HG03439 (cell line): Measurements from ENCODE around the gene VWA5B2.

Source experiments
- ATAC-seq: cut with Tn5 transposase; IDR thresholded peaks from one replicate; pipeline ENCODE4 v1.9.1; 2021; ENCODE audit warnings: mild to moderate bottlenecking, moderate library complexity; ENCODE audit not compliant: unreplicated experiment

Gene VWA5B2

GRCh38 chr3:184229394-184230080 is at the start of gene VWA5B2:
Gene VWA5B2 (plus strand): TSS chr3:184229585. CDS start chr3:184230529, 944 bp downstream.
- peak; percentile 50 for ATAC-seq

- no peak for ATAC-seq
Measured at GRCh38 chr3:184180165-184180564, 49.2 kb upstream of the VWA5B2 start.

DNA sequence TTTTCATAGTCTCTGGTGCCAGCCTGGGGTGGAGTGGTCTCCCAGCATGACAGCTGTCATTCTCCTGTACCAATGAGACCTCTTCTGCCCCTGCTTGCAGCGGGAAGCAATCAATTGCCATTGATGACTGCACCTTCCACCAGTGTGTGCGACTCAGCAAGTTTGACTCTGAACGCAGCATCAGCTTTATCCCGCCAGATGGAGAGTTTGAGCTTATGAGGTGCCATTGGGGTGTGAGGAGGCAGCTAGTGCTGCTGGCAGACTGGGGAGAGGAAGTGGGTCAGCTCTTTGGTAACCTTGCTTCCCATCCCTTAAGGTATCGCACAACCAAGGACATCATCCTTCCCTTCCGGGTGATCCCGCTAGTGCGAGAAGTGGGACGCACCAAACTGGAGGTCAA is 47.8 kb upstream of the VWA5B2 start:
- no peak for ATAC-seq

GRCh38 chr3:184183679-184184078 is 45.7 kb upstream of the VWA5B2 start:
- ATAC-seq, result no peak

DNA sequence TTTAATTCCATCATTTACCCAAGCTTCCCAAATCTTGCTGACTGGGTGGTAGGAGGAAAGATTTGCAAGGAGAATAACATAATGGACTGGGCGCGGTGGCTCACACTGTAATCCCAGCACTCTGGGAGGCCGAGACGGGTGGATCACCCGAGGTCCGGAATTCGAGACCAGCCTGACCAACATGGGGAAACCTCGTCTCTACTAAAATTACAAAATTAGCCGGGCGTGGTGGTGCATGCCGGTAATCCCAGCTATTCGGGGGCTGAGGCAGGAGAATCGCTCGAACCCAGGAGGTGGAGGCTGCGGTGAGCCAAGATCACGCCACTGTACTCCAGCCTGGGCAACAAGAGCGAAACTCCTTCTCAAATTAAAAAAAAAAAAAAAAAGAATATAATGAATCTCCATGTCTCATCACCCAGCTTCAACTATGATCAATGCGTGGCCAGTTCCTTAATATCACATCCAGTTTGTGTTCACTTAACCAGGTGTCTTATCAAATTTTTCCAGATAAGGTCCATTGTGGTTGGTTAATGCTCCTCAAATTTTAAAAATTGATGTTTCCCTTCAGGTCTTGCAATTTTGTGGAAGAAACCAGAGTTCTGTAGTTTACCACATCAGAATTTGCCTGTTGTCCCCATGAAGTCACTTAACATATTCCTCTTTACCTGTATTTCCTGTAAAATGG is 44.7 kb upstream of the VWA5B2 start:
- no peak for ATAC-seq

GRCh38 chr3:184185461-184186183 is 43.8 kb upstream of the VWA5B2 start:
- peak; percentile 84 for ATAC-seq

GRCh38 chr3:184186184-184186901 is 43.0 kb upstream of the VWA5B2 start, which contains the start of gene ABCF3:
Gene ABCF3 (plus strand): TSS chr3:184186199. CDS start chr3:184186208, 9 bp downstream.
- peak; percentile 30 for ATAC-seq

DNA sequence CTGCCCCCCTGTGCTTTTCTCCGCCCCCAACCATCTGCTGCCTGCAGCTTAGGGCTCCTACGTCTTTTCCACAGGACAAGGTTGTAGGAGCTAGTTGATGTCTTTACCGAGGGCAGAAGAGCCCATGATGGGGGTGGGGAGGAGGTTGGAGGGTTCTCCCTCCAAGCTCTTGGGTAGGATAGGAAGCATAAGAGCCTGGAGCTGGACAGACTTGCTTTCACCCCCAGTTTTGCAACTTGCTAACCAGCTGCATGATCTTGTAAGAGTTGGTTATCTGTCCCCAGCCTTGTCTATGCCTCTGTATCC is 42.5 kb upstream of the VWA5B2 start:
- ATAC-seq, result no peak

- ATAC-seq, result no peak
Measured at GRCh38 chr3:184188080-184188479, 41.3 kb upstream of the VWA5B2 start.

DNA sequence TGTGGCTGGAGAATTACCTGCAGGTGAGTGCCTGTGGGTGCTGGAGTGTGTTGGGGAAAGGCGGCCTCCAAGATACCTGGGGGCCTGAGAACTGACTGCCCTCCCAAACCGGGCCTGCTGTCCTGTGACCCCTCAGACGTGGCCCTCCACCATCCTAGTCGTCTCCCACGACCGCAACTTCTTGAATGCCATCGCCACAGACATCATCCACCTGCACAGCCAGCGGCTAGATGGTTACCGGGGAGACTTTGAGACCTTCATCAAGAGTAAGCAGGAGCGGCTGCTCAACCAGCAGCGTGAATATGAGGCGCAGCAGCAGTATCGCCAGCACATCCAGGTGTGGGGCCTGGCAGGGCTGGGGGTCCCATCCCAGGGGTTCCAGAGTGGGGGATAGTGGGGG is 40.0 kb upstream of the VWA5B2 start:
- ATAC-seq, result no peak

- no peak for ATAC-seq
Measured at GRCh38 chr3:184192889-184193288, 36.5 kb upstream of the VWA5B2 start.

- no peak for ATAC-seq
Measured at GRCh38 chr3:184193991-184194539, 35.3 kb upstream of the VWA5B2 start.

- no peak for ATAC-seq
Measured at GRCh38 chr3:184196536-184196935, 32.8 kb upstream of the VWA5B2 start.

DNA sequence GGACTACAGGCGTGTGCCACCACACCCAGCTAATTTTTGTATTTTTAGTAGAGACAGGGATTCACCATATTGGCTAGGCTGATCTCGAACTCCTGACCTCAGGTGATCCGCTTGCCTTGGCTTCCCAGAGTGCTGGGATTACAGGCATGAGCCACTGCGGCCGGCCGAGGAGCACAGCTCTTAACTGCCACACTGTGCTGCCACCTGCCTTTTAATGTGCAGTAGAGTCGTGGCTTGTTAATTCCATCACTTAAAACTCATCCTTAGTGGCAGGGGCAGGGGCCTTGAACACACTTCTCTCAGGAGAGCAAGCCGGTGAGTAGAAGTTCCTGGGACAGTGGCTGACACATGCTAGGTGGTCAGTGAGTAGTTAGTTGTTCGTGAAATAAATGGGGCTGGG is 30.9 kb upstream of the VWA5B2 start:
- no peak for ATAC-seq

GRCh38 chr3:184200825-184201224 is 28.6 kb upstream of the VWA5B2 start:
- ATAC-seq, result no peak

GRCh38 chr3:184203526-184203925 is 25.9 kb upstream of the VWA5B2 start:
- no peak for ATAC-seq

DNA sequence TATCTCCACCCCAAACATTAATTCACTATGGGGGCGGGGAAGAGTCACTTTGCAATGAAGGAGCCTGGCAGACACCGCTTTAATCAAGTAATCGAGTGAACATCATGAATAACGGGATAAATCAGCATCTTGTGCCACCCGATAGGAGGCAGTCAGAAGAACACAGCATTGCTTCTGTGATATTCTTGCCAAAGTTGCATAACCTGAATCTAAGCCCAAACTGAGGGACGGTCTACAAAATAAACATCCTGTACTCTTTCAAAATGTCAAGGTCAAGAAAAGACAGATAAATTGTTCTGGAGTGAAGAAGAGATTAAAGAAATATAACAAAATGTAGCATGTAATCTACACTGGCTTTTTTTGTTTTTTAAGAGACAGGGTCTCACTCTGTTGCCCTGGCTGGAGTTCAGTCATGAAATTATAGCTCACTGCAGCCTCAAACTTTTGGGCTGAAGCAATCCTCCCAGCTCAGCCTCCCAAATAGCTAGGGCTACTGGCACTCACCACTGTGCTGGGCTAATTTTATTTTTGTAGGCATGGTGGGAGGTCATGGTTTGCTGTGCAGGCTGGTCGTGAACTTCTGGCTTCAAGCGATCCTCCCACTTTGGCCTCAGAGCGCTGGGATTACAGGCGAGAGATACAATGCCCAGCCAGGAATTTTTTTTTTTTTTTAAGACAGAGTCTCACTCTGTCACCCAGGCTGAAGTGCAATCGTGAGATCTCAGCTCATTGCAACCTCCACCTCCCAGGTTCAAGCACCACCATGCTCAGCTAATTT is 20.1 kb upstream of the VWA5B2 start:
- ATAC-seq, result no peak

GRCh38 chr3:184211297-184211696 is 18.1 kb upstream of the VWA5B2 start:
- no peak for ATAC-seq

- no peak for ATAC-seq
Measured at GRCh38 chr3:184211718-184212117, 17.7 kb upstream of the VWA5B2 start.

- no peak for ATAC-seq
Measured at GRCh38 chr3:184218814-184219213, 10.6 kb upstream of the VWA5B2 start.
